Measurements from ENCODE around the gene STMN1. TPM values are rescaled to one million over a fixed set of nuclear protein-coding genes. Genes with fewer than 3 reads are reported as not detected.

The STMN1 gene
- total and polyA plus RNA-seq, 9 of the 15 experiments (the other 6 are each of a cell fraction or from before 2014, with no cell fraction given): 269 to 2,153 (median 595) TPM

GRCh38 chr1:25875856-25876692 lies 30.1 kb downstream of the STMN1 start (continued):
- TF ChIP-seq THAP12 (CRISPR knock-in tag; IDR thresholded peaks at IDR 0.05): 0 out of 2 replicates have a peak, but pooled peaks have one; percentile 22
- peak; percentile 55; the same call in 1 of the 2 replicates for TF ChIP-seq NR1H2 (CRISPR knock-in tag; IDR thresholded peaks at IDR 0.05)
- TF ChIP-seq CREB3L1 (IDR thresholded peaks at IDR 0.05; ENCODE audit: borderline replicate concordance, low read depth): 0 out of 2 replicates have a peak, but pooled peaks have one; percentile 2
- TF ChIP-seq ATF6 (CRISPR knock-in tag; IDR thresholded peaks at IDR 0.05): peak; percentile 12; the same call in 1 of the 2 replicates
- no peak for TF ChIP-seq SRSF1 (IDR thresholded peaks at IDR 0.05; ENCODE audit: low read depth, low read length)
- TF ChIP-seq NCOR1 (IDR thresholded peaks at IDR 0.05): no peak
- no peak for TF ChIP-seq RBM17 (IDR thresholded peaks at IDR 0.05; ENCODE audit: borderline replicate concordance, low read depth, low read length)
- TF ChIP-seq MGA (IDR thresholded peaks at IDR 0.05): peak; percentile 3; the same call in 1 of the 2 replicates
